WTC11 (cell line): Measurements from ENCODE around the gene RARA. TPM values are rescaled to one million over a fixed set of nuclear protein-coding genes. Genes with fewer than 3 reads are reported as not detected.

ENCODE experiments used
- CTCF ChIP-seq: fragments of 200-600 bp; IDR thresholded peaks from 2 replicates; pipeline ENCODE4 v1.8.0; 2022; ENCODE audit warnings: antibody characterized with exemption
- E2F4 ChIP-seq: sonication (generic); formaldehyde crosslinking; IDR thresholded peaks from 2 replicates; pipeline ENCODE4 v1.8.1; 2022; ENCODE audit warnings: low read depth, mild to moderate bottlenecking, moderate library complexity, missing genetic modification reagents, borderline replicate concordance
- E2F5 ChIP-seq: sonication (generic); formaldehyde crosslinking; IDR thresholded peaks from 2 replicates; pipeline ENCODE4 v1.8.1; 2022; ENCODE audit warnings: mild to moderate bottlenecking, moderate library complexity, missing genetic modification reagents
- ELF4 ChIP-seq: sonication (generic); formaldehyde crosslinking; IDR thresholded peaks from 2 replicates; pipeline ENCODE4 v1.8.1; 2022; ENCODE audit warnings: low read depth, mild to moderate bottlenecking, moderate library complexity, missing genetic modification reagents
- EMX1 ChIP-seq: fragments of 250-450 bp; sonication (Bioruptor Pico); IDR thresholded peaks from 2 replicates; pipeline ENCODE4 v1.8.0; 2021; ENCODE audit warnings: mild to moderate bottlenecking
- FOXP1 ChIP-seq: sonication (generic); formaldehyde crosslinking; IDR thresholded peaks from 2 replicates; pipeline ENCODE4 v1.8.0; 2022; ENCODE audit warnings: missing genetic modification reagents, mild to moderate bottlenecking, moderate library complexity, borderline replicate concordance
- FOXP4 ChIP-seq: sonication (generic); formaldehyde crosslinking; IDR thresholded peaks from 2 replicates; pipeline ENCODE4 v1.8.0; 2022; ENCODE audit warnings: mild to moderate bottlenecking, missing genetic modification reagents
- GABPB1 ChIP-seq: sonication (generic); formaldehyde crosslinking; IDR thresholded peaks from 2 replicates; pipeline ENCODE4 v1.8.1; 2023; ENCODE audit warnings: mild to moderate bottlenecking, missing genetic modification reagents
- KAT7 ChIP-seq: sonication (generic); formaldehyde crosslinking; IDR thresholded peaks from 2 replicates; pipeline ENCODE4 v1.8.1; 2023; ENCODE audit warnings: missing genetic modification reagents, mild to moderate bottlenecking, borderline replicate concordance
- MAX ChIP-seq: sonication (generic); formaldehyde crosslinking; IDR thresholded peaks from 2 replicates; pipeline ENCODE4 v1.8.0; 2022; ENCODE audit warnings: mild to moderate bottlenecking, missing genetic modification reagents
- MYBL2 ChIP-seq: sonication (generic); formaldehyde crosslinking; IDR thresholded peaks from 2 replicates; pipeline ENCODE4 v1.8.1; 2023; ENCODE audit warnings: mild to moderate bottlenecking, moderate library complexity, missing genetic modification reagents
- NFATC4 ChIP-seq: fragments of 250-450 bp; sonication (Bioruptor Pico); IDR thresholded peaks from 2 replicates; pipeline ENCODE4 v1.9.0; 2021; ENCODE audit warnings: mild to moderate bottlenecking
- NFE2L1 ChIP-seq: sonication (generic); formaldehyde crosslinking; IDR thresholded peaks from 2 replicates; pipeline ENCODE4 v1.8.1; 2023; ENCODE audit warnings: missing genetic modification reagents
- NFYB ChIP-seq: sonication (generic); formaldehyde crosslinking; conservative IDR thresholded peaks from 2 replicates; pipeline ENCODE4 v1.8.0; 2022; ENCODE audit warnings: low read depth, missing genetic modification reagents
- NR1H2 ChIP-seq: sonication (generic); formaldehyde crosslinking; IDR thresholded peaks from 2 replicates; pipeline ENCODE4 v1.9.0; 2021; ENCODE audit warnings: mild to moderate bottlenecking, moderate library complexity, missing genetic modification reagents
- OVOL2 ChIP-seq: fragments of 250-450 bp; sonication (Bioruptor Pico); IDR thresholded peaks from 2 replicates; pipeline ENCODE4 v1.9.0; 2021; ENCODE audit warnings: mild to moderate bottlenecking, borderline replicate concordance
- SP1 ChIP-seq: sonication (generic); formaldehyde crosslinking; conservative IDR thresholded peaks from 2 replicates; pipeline ENCODE4 v1.8.1; 2022; ENCODE audit warnings: missing genetic modification reagents
- TEAD1 ChIP-seq: sonication (generic); formaldehyde crosslinking; IDR thresholded peaks from 2 replicates; pipeline ENCODE4 v1.8.0; 2022; ENCODE audit warnings: mild to moderate bottlenecking, missing genetic modification reagents
- USF1 ChIP-seq: sonication (generic); formaldehyde crosslinking; IDR thresholded peaks from 2 replicates; pipeline ENCODE4 v1.8.0; 2022; ENCODE audit warnings: mild to moderate bottlenecking, missing genetic modification reagents
- ZNF138 ChIP-seq: sonication (generic); formaldehyde crosslinking; conservative IDR thresholded peaks from 2 replicates; pipeline ENCODE4 v1.8.1; 2022; ENCODE audit warnings: mild to moderate bottlenecking, moderate library complexity, missing genetic modification reagents
- ZNF396 ChIP-seq: fragments of 250-450 bp; sonication (Bioruptor Pico); IDR thresholded peaks from 2 replicates; pipeline ENCODE4 v1.8.0; 2021; ENCODE audit warnings: mild to moderate bottlenecking, moderate library complexity, borderline replicate concordance
- ZNF423 ChIP-seq: fragments of 250-450 bp; sonication (Bioruptor Pico); IDR thresholded peaks from 2 replicates; pipeline ENCODE4 v2.1.2; 2022; ENCODE audit warnings: mild to moderate bottlenecking, moderate library complexity
- total RNA-seq: library from RNA; stranded (reverse); gene quantifications from 3 replicates; pipeline ENCODE4 v1.2.3, GENCODE V29; 2021
- TF ChIP-seq, protein P1 (sequence below): fragments of 250-450 bp; sonication (Bioruptor Pico); IDR thresholded peaks from 2 replicates; pipeline ENCODE4 v1.8.0; 2021; ENCODE audit warnings: mild to moderate bottlenecking
- TF ChIP-seq, protein P2 (sequence below): sonication (generic); formaldehyde crosslinking; IDR thresholded peaks from 2 replicates; pipeline ENCODE4 v1.8.1; 2023; ENCODE audit warnings: mild to moderate bottlenecking, missing genetic modification reagents, moderate library complexity
- TF ChIP-seq, protein P3 (sequence below): fragments of 250-450 bp; sonication (Bioruptor Pico); IDR thresholded peaks from 2 replicates; pipeline ENCODE4 v2.1.2; 2022; ENCODE audit warnings: mild to moderate bottlenecking, moderate library complexity

The RARA gene
- total RNA-seq, 1 experiment from 2014 or later, result 20.7 TPM

GRCh38 chr17:40317880-40318829 lies 9.2 kb downstream of the RARA start (continued):
- TF ChIP-seq USF1 (peak; percentile 96), CTCF (no peak), ELF4 (CRISPR knock-in tag) (no peak), KAT7 (CRISPR knock-in tag) (no peak), FOXP4 (CRISPR knock-in tag) (peak; percentile 32; the same call in 1 of the 2 replicates), ZNF423 (CRISPR knock-in tag) (peak; percentile 73), EMX1 (CRISPR knock-in tag) (no peak), ZNF396 (CRISPR knock-in tag) (no peak), TEAD1 (0 out of 2 replicates have a peak, but pooled peaks have one; percentile 12), ZNF138 (CRISPR knock-in tag) (no peak), E2F5 (CRISPR knock-in tag) (no peak), SP1 (CRISPR knock-in tag) (peak; percentile 88), MYBL2 (CRISPR knock-in tag) (no peak), MAX (peak; percentile 81), FOXP1 (CRISPR knock-in tag) (0 out of 2 replicates have a peak, but pooled peaks have one; percentile 46), E2F4 (CRISPR knock-in tag) (no peak), OVOL2 (CRISPR knock-in tag) (no peak), NFYB (CRISPR knock-in tag) (peak; percentile 83), NFE2L1 (CRISPR knock-in tag) (no peak), NR1H2 (CRISPR knock-in tag) (no peak), NFATC4 (no peak), GABPB1 (CRISPR knock-in tag) (peak; percentile 37)
- TF ChIP-seq, protein P1, sequence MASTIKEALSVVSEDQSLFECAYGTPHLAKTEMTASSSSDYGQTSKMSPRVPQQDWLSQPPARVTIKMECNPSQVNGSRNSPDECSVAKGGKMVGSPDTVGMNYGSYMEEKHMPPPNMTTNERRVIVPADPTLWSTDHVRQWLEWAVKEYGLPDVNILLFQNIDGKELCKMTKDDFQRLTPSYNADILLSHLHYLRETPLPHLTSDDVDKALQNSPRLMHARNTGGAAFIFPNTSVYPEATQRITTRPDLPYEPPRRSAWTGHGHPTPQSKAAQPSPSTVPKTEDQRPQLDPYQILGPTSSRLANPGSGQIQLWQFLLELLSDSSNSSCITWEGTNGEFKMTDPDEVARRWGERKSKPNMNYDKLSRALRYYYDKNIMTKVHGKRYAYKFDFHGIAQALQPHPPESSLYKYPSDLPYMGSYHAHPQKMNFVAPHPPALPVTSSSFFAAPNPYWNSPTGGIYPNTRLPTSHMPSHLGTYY (CRISPR knock-in tag), result no peak
- TF ChIP-seq, protein P2, sequence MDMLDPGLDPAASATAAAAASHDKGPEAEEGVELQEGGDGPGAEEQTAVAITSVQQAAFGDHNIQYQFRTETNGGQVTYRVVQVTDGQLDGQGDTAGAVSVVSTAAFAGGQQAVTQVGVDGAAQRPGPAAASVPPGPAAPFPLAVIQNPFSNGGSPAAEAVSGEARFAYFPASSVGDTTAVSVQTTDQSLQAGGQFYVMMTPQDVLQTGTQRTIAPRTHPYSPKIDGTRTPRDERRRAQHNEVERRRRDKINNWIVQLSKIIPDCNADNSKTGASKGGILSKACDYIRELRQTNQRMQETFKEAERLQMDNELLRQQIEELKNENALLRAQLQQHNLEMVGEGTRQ (CRISPR knock-in tag), result peak; percentile 95
- TF ChIP-seq, protein P3, sequence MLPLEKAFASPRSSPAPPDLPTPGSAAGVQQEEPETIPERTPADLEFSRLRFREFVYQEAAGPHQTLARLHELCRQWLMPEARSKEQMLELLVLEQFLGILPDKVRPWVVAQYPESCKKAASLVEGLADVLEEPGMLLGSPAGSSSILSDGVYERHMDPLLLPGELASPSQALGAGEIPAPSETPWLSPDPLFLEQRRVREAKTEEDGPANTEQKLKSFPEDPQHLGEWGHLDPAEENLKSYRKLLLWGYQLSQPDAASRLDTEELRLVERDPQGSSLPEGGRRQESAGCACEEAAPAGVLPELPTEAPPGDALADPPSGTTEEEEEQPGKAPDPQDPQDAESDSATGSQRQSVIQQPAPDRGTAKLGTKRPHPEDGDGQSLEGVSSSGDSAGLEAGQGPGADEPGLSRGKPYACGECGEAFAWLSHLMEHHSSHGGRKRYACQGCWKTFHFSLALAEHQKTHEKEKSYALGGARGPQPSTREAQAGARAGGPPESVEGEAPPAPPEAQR (CRISPR knock-in tag), result no peak
- TF ChIP-seq, all 79 proteins: peak for 13
